Stimulated activated naive CD8-positive, alpha-beta T cell treated with anti-CD3 and anti-CD28 coated beads, Interleukin-15, amount 100 ng/mL, for 72 hours (primary cell): Measurements from ENCODE around the gene CCL26.
"Not testable (repeated sequence)": the region's sequence is repeated elsewhere in the genome, so short reads cannot be mapped to it uniquely, and the experiment has no call there.

ENCODE experiments used
- ATAC-seq: fragments of 150-1000 bp; cut with Tn5 transposase; 2 replicates; pipeline ENCODE4 v1.10.0; 2021; ENCODE audit warnings: mild to moderate bottlenecking, moderate library complexity
- DNase-seq, 2 donors: peaks; one replicate each; pipeline ENCODE4 v3.0.0; 2021 to 2022
- H3K27ac Mint-ChIP-seq, 2 donors: one replicate each; pipeline ENCODE4 v1.8.0; 2022; ENCODE audit warnings: mild to moderate bottlenecking in 2 of 2, mixed read lengths in 2 of 2, moderate library complexity in 2 of 2
- H3K27me3 Mint-ChIP-seq: one replicate; pipeline ENCODE4 v1.8.0; 2022; ENCODE audit warnings: mixed read lengths
- H3K4me1 Mint-ChIP-seq: one replicate; pipeline ENCODE4 v1.8.0; 2022; ENCODE audit warnings: mild to moderate bottlenecking, mixed read lengths
- H3K4me3 Mint-ChIP-seq, 2 donors: one replicate each; pipeline ENCODE4 v1.8.0; 2022; ENCODE audit warnings: mild to moderate bottlenecking in 2 of 2, mixed read lengths in 2 of 2, moderate library complexity in 1 of 2
- H3K9me3 Mint-ChIP-seq, 2 donors: one replicate each; pipeline ENCODE4 v1.8.0; 2022; ENCODE audit warnings: mixed read lengths in 2 of 2

The CCL26 gene

DNA sequence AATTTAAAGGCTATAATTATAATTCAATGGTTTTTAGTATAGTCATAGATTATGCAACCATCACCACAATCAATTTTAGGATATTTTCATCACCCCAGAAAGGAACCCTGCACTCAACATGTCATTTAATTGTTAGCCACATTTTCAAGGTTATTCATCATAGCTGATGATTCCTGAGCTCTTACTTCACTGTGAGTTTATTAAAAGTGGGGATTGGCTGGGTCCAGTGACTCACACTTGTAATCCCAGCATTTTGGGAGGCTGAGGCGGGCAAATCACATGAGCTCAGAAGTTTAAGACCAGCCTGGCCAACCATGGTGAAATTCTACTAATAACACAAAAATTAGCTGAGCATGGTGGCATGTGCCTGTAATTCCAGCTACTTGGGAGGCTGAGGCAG, 787 bp downstream of the CCL26 start:
- Mint-ChIP-seq H3K9me3 (no peaks in the 10 kb centered on the region), H3K4me3 (no peak overlapping the region), H3K27ac (no peak overlapping the region), H3K4me1 (peaks cover 13% of the 10 kb centered on the region), H3K27me3 (no peaks in the 10 kb centered on the region)
- no peak for ATAC-seq
- no peak for DNase-seq

DNA sequence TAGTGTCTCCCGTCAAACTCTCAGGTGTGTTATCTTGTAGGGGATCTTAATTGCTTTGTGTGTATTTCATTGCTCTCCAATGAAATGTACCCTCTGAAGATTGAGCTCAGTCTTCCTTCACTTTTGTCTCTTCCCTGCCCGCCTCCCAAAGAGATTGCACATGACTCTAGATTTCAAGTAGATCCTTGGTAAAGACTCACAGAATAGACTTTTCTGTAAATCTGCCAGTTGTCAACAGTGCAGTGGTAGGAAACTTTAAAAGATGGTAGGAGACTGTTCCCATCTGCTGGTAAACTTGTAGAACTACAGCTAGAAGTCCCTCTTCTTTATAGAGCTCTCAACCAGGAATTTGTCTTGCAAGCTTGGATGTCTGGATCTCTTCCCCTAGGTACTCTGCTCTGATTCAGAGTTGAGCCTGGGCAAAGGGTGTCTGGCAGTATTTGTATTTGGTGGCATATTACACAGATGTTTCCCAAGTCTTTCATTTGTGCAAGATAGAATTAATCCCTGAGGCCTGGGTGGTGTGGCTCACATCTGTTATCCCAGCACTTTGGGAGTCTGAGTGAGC, 9.6 kb downstream of the CCL26 start:
- H3K4me1 Mint-ChIP-seq: no peaks in the 10 kb centered on the region
- no peak overlapping the region for H3K27ac Mint-ChIP-seq
- H3K9me3 Mint-ChIP-seq: no peaks in the 10 kb centered on the region
- no peak for DNase-seq
- ATAC-seq: peak; percentile 76
- no peak overlapping the region for H3K4me3 Mint-ChIP-seq
- H3K27me3 Mint-ChIP-seq: no peaks in the 10 kb centered on the region

GRCh38 chr7:75761801-75762200, 10.2 kb downstream of the CCL26 start:
- DNase-seq, H3K27me3 Mint-ChIP-seq, H3K27ac Mint-ChIP-seq, H3K4me1 Mint-ChIP-seq, ATAC-seq, H3K4me3 Mint-ChIP-seq, H3K9me3 Mint-ChIP-seq: not testable (repeated sequence)

DNA sequence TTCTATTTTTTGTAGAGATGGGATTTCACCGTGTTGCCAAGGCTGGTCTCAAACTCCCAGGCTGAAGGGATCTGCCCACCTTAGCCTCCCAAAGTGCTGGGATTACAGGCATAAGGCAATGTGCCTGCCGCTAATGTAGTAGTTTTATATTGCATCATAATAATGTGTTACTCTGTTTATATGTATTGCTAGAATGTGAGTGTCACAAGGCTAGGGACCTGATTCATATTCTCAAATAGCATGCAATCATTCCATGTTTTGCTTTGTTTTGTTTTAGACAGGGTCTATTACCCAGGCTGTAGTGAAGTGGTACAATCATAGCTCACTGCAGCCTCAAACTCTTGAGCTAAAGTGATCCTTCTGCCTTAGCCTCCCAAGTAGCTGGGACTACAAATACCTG, 13.5 kb downstream of the CCL26 start:
- H3K27ac Mint-ChIP-seq: no peak overlapping the region
- H3K27me3 Mint-ChIP-seq: no peaks in the 10 kb centered on the region
- H3K9me3 Mint-ChIP-seq: no peaks in the 10 kb centered on the region
- DNase-seq (no peak), ATAC-seq (no peak)
- H3K4me1 Mint-ChIP-seq: no peaks in the 10 kb centered on the region
- H3K4me3 Mint-ChIP-seq: no peak overlapping the region

DNA sequence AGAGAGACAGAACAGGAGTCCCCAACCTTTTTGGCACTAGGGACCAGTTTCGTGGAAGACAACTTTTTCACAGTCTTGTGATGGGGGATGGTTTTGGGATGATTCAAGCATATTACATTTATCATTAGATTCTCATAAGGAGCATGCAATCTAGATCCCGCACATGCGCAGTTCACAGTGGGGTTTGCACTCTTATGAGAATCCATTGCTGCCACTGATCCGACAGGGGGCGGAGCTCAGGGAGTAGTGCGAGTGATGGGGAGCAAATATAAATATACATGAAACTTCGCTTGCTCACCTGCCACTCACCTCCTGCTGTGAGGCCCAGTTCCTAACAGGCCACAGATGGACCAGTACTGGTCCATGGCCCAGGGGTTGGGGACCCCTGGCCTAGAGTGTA, 14.2 kb downstream of the CCL26 start:
- Mint-ChIP-seq H3K4me1 (no peaks in the 10 kb centered on the region), H3K27ac (no peak overlapping the region), H3K4me3 (no peak overlapping the region), H3K9me3 (no peaks in the 10 kb centered on the region), H3K27me3 (no peaks in the 10 kb centered on the region)
- no peak for ATAC-seq
- no peak for DNase-seq

- ATAC-seq (peak; percentile 49), DNase-seq (no peak)
- Mint-ChIP-seq H3K9me3 (no peaks in the 10 kb centered on the region), H3K4me3 (no peak overlapping the region), H3K4me1 (no peaks in the 10 kb centered on the region), H3K27ac (no peak overlapping the region), H3K27me3 (no peaks in the 10 kb centered on the region)
Observed at GRCh38 chr7:75756991-75757676, 14.9 kb downstream of the CCL26 start.

GRCh38 chr7:75756206-75756990, 15.6 kb downstream of the CCL26 start:
- H3K27me3 Mint-ChIP-seq: no peaks in the 10 kb centered on the region
- H3K4me1 Mint-ChIP-seq: no peaks in the 10 kb centered on the region
- H3K9me3 Mint-ChIP-seq: no peaks in the 10 kb centered on the region
- H3K27ac Mint-ChIP-seq: no peak overlapping the region
- DNase-seq (no peak), ATAC-seq (no peak)
- H3K4me3 Mint-ChIP-seq: no peak overlapping the region

GRCh38 chr7:75743455-75743859, 28.6 kb downstream of the CCL26 start:
- H3K27ac Mint-ChIP-seq: peak overlapping the region in 1 of 2 donors; percentile 21
- no peak overlapping the region for H3K4me3 Mint-ChIP-seq
- no peak for DNase-seq
- no peaks in the 10 kb centered on the region for H3K9me3 Mint-ChIP-seq
- H3K4me1 Mint-ChIP-seq: peaks cover 20% of the 10 kb centered on the region
- no peak for ATAC-seq
- peaks cover 14% of the 10 kb centered on the region for H3K27me3 Mint-ChIP-seq

- peaks cover 33% of the 10 kb centered on the region for H3K27me3 Mint-ChIP-seq
- H3K4me3 Mint-ChIP-seq: no peak overlapping the region
- ATAC-seq (no peak), DNase-seq (no peak)
- no peak overlapping the region for H3K27ac Mint-ChIP-seq
- peaks cover 34% of the 10 kb centered on the region for H3K4me1 Mint-ChIP-seq
- no peaks in the 10 kb centered on the region for H3K9me3 Mint-ChIP-seq
Observed at GRCh38 chr7:75740846-75741497, 31.0 kb downstream of the CCL26 start.

GRCh38 chr7:75739796-75740672, 32.0 kb downstream of the CCL26 start:
- ATAC-seq (no peak), DNase-seq (no peak)
- Mint-ChIP-seq H3K9me3 (no peaks in the 10 kb centered on the region), H3K27me3 (peaks cover 33% of the 10 kb centered on the region), H3K4me1 (peaks cover 34% of the 10 kb centered on the region), H3K4me3 (peak overlapping the region; percentile 96 to 97), H3K27ac (peak overlapping the region; percentile 82 to 95)

- Mint-ChIP-seq H3K4me3 (peak overlapping the region; percentile 96 to 98), H3K27me3 (peaks cover 33% of the 10 kb centered on the region)
- ATAC-seq: peak; percentile 96
Observed at GRCh38 chr7:75738975-75739795, 32.8 kb downstream of the CCL26 start.

GRCh38 chr7:75738604-75738974, 33.4 kb downstream of the CCL26 start, which contains the start of gene HIP1:
Gene HIP1 (minus strand): TSS chr7:75738941. CDS start chr7:75738920, 21 bp downstream.
- Mint-ChIP-seq H3K4me3 (peak within 1 kb of the TSS; percentile 96 to 98), H3K27ac (peak within 1 kb of the TSS; percentile 83 to 95), H3K27me3 (peaks cover 33% of the 10 kb centered on the region), H3K4me1 (peaks cover 34% of the 10 kb centered on the region), H3K9me3 (no peaks in the 10 kb centered on the region)
- ATAC-seq: peak; percentile 11
- DNase-seq: no peak

More at GRCh38 chr7:75738975-75739795, 32.8 kb downstream of the CCL26 start:
- Mint-ChIP-seq H3K9me3 (no peaks in the 10 kb centered on the region), H3K4me1 (peaks cover 34% of the 10 kb centered on the region), H3K27ac (peak overlapping the region; percentile 83 to 95)
- DNase-seq: peak; percentile 99

GRCh38 chr7:75737856-75738603, 34.0 kb downstream of the CCL26 start:
- H3K4me1 Mint-ChIP-seq: peaks cover 34% of the 10 kb centered on the region
- DNase-seq (no peak), ATAC-seq (no peak)
- H3K27ac Mint-ChIP-seq: peak overlapping the region; percentile 83 to 90
- H3K27me3 Mint-ChIP-seq: peaks cover 33% of the 10 kb centered on the region
- H3K4me3 Mint-ChIP-seq: peak overlapping the region; percentile 90 to 98
- H3K9me3 Mint-ChIP-seq: no peaks in the 10 kb centered on the region
